Metanephros (tissue), 2 donors: Measurements from ENCODE around the gene TRIM77. TPM values are rescaled to one million over a fixed set of nuclear protein-coding genes. Genes with fewer than 3 reads are reported as not detected.

ENCODE experiments used
- small RNA-seq: library from RNA; depleted of rRNA; stranded (forward); fragments of <200 nt; gene quantifications from one replicate; pipeline ENCODE3, GENCODE V24; 2014; ENCODE audit warnings: low replicate concordance
- total RNA-seq: library from RNA; depleted of rRNA; stranded (reverse); fragments of >200 nt; gene quantifications from one replicate; pipeline ENCODE4 v1.2.3, GENCODE V29; 2014

TRIM77 gene, protein sequence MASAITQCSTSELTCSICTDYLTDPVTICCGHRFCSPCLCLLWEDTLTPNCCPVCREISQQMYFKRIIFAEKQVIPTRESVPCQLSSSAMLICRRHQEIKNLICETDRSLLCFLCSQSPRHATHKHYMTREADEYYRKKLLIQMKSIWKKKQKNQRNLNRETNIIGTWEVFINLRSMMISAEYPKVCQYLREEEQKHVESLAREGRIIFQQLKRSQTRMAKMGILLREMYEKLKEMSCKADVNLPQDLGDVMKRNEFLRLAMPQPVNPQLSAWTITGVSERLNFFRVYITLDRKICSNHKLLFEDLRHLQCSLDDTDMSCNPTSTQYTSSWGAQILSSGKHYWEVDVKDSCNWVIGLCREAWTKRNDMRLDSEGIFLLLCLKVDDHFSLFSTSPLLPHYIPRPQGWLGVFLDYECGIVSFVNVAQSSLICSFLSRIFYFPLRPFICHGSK
- total RNA-seq, result not detected

DNA sequence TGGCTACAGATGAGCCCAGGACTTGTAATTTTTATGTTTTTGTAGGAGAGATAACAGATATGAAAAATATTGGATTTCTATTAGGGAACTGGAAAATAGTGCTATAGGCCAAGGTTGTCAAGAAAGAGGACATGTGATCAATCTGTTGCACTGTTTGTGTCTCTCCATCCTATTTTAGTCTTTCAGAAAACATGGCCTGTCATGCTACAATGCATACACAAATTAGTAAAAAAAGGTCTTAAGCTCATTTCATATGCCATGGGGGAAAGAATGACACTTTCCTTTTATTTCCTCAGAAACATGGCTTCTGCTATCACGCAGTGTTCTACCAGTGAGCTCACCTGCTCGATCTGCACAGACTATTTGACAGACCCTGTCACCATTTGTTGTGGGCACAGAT is at the start of gene TRIM77:
TSS of gene TRIM77 (plus strand) at position 301 of the 400 bp plus-strand sequence. CDS start at position 301, 0 bp downstream.

Small RNA genes within 50 kb of the gene (small RNA-seq; reads per million reads assigned to genes)
- not detected for gene AP003122.3

Other genes with a start within 250 kb of the TRIM77 start
- gene NOX4, start 218.9 kb upstream of the TRIM77 start, total RNA-seq, result 42.1 TPM
- gene TRIM49, start 98.3 kb downstream of the TRIM77 start, total RNA-seq, result not detected
- not detected for gene TRIM64B, start 168.2 kb downstream of the TRIM77 start, total RNA-seq
- gene TRIM49D1, start 211.9 kb downstream of the TRIM77 start, total RNA-seq, result not detected
- gene TRIM49D2, start 213.8 kb downstream of the TRIM77 start, total RNA-seq, result not detected